ENCODE measurements around the gene SFTA2.

DNA sequence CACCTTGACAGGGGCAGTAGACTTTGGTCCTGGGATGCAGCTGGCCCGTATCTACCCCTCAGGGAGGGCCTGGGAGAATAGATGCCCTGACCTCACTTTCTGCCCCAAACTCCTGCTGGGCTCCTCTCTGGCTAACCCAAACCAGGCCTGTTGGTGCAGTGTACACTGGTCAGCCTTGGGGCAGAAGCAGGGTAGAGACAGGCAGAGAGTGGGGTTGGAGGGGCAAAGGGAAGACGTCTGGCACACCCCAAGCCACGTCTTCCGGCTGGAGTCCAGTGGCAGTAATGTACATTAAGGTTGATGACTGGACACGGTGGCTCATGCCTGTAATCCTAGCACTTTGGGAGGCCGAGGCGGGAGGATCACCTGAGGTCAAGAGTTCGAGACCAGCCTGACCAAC, 38.3 kb downstream of the SFTA2 start:
- TF ChIP-seq POLR2AphosphoS5 (IDR thresholded peaks at IDR 0.05) = no peak
- no peak for TF ChIP-seq CTCF (IDR thresholded peaks at IDR 0.05; ENCODE audit: poor library complexity, severe bottlenecking)
- no peak for TF ChIP-seq EZH2 (IDR thresholded peaks at IDR 0.05; ENCODE audit: borderline replicate concordance, insufficient read depth, low read length, poor library complexity, severe bottlenecking)
- TF ChIP-seq MXI1 (conservative IDR thresholded peaks at IDR 0.05; ENCODE audit: poor library complexity, severe bottlenecking) = no peak
- no peak for TF ChIP-seq EP300 (conservative IDR thresholded peaks at IDR 0.05; ENCODE audit: poor library complexity, severe bottlenecking)
